Effector memory CD4-positive, alpha-beta T cell (primary cell): Measurements from ENCODE around the gene ZIC2.
"Not testable (repeated sequence)": the region's sequence is repeated elsewhere in the genome, so short reads cannot be mapped to it uniquely, and the experiment has no call there.

Source experiments
- DNase-seq, 3 donors: peaks; one replicate each; pipeline ENCODE4 v3.0.0-alpha.2; 2020
- H3K27ac ChIP-seq: 2 replicates; pipeline ENCODE4 v1.7.0; 2013; ENCODE audit warnings: mild to moderate bottlenecking, low read length, moderate library complexity; ENCODE audit not compliant: insufficient read depth, poor library complexity, severe bottlenecking
- H3K27me3 ChIP-seq: replicated peaks from 2 replicates; pipeline ENCODE4 v1.7.0; 2013; ENCODE audit warnings: mild to moderate bottlenecking, low read length; ENCODE audit not compliant: insufficient read depth, control insufficient read depth, poor library complexity, severe bottlenecking
- H3K36me3 ChIP-seq: 2 replicates; pipeline ENCODE4 v1.7.0; 2013; ENCODE audit warnings: mild to moderate bottlenecking, low read length, moderate library complexity; ENCODE audit not compliant: control insufficient read depth, insufficient read depth
- H3K4me1 ChIP-seq: 2 replicates; pipeline ENCODE4 v1.7.0; 2013; ENCODE audit warnings: low read length, mild to moderate bottlenecking; ENCODE audit not compliant: control insufficient read depth, insufficient read depth, poor library complexity, severe bottlenecking
- H3K4me3 ChIP-seq: 2 replicates; pipeline ENCODE4 v1.7.0; 2013; ENCODE audit warnings: low read length, low read depth, mild to moderate bottlenecking; ENCODE audit not compliant: insufficient read depth, poor library complexity, severe bottlenecking
- H3K9me3 ChIP-seq: 2 replicates; pipeline ENCODE4 v1.7.0; 2013; ENCODE audit warnings: mild to moderate bottlenecking, low read length, moderate library complexity; ENCODE audit not compliant: control insufficient read depth

Gene ZIC2

GRCh38 chr13:100022798-100023197, 41.2 kb downstream of the ZIC2 start:
- no peaks in the 10 kb centered on the region for H3K4me1 ChIP-seq
- H3K27ac ChIP-seq = no peak overlapping the region
- no peak for DNase-seq
- no peaks in the 10 kb centered on the region for H3K27me3 ChIP-seq
- no peak overlapping the region for H3K4me3 ChIP-seq
- no peaks in the 10 kb centered on the region for H3K9me3 ChIP-seq
- H3K36me3 ChIP-seq = no peaks in the 10 kb centered on the region

DNA sequence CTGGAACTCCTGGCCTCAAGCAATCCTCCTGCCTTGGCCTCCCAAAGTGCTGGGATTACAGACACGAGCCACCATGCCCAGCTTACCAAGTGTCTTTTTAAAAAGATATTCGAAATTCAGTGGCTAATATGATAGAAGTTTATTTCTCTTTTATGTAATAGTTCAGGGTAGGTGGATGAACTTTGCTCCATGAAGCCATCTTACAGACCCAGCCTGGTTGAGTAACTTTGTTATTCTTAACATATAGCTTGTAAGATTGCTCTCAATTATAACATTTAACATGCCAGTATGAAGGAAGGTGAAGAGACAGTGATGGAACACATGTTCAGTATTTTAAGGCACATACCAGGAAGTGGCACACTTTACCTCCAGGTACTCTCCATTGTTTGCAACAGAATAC, 42.4 kb downstream of the ZIC2 start:
- DNase-seq = no peak
- H3K4me1 ChIP-seq = no peaks in the 10 kb centered on the region
- H3K27ac ChIP-seq = no peak overlapping the region
- no peaks in the 10 kb centered on the region for H3K9me3 ChIP-seq
- H3K36me3 ChIP-seq = no peaks in the 10 kb centered on the region
- H3K4me3 ChIP-seq = no peak overlapping the region
- no peaks in the 10 kb centered on the region for H3K27me3 ChIP-seq

DNA sequence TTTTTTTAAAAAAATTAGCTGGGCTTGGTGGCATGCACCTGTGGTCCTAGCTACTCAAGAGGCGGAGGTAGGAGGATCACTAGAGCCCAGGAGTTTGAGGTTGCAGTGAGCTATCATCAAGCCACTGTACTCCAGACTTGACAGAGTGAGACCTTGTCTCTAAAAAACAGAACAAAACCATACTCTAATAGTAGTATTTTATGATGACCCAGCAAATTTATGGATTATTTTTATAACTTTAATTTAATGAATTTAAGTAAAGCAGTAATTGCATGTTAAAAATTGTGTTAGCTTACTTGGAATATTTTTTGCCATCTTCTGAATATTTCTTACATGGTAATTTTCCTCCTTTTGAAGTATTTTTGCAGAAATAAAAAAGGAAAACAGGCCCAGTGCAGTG, 48.3 kb downstream of the ZIC2 start:
- Histone ChIP-seq H3K27ac (no peak overlapping the region), H3K4me3 (no peak overlapping the region), H3K4me1 (no peaks in the 10 kb centered on the region), H3K36me3 (no peaks in the 10 kb centered on the region), H3K27me3 (no peaks in the 10 kb centered on the region), H3K9me3 (no peaks in the 10 kb centered on the region)
- no peak for DNase-seq

DNA sequence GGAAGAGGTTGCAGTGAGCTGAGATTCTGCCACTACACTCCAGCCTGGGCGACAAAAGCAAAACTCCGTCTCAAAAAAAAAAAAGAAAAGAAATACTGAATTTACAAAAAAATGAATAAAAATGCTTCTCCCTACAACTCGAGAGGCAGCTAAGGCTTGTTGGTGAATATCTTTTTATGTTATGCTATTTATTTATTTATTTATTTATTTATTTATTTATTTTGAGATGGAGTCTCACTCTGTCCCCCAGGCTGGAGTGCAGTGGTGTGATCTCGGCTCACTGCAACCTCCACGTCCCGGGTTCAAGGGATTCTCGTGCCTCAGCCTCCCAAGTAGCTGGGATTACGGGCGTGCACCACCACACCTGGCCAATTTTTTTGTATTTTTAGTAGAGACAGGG, 51.1 kb downstream of the ZIC2 start:
- not testable (repeated sequence) for H3K27ac ChIP-seq, DNase-seq, H3K9me3 ChIP-seq, H3K4me3 ChIP-seq, H3K27me3 ChIP-seq, H3K36me3 ChIP-seq, H3K4me1 ChIP-seq

DNA sequence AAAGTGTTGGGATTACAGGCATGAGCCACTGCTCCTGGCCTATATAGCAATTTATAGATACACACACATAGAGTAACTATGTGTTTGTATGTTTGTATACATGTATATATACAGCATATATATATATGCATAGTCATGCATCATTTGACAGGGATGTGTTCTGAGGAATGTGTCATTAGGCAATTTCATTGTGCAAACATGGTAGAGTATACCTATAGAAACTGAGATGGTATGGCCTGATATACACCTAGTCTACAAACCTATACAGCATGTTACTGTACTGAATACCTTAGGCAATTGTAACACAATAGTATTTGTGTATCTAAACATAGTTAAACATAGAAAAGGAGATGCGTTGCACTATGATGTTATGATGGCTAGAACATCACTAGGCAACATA, 54.4 kb downstream of the ZIC2 start:
- H3K36me3 ChIP-seq = no peaks in the 10 kb centered on the region
- H3K4me1 ChIP-seq = no peaks in the 10 kb centered on the region
- no peak for DNase-seq
- H3K9me3 ChIP-seq = no peaks in the 10 kb centered on the region
- H3K27ac ChIP-seq = no peak overlapping the region
- H3K27me3 ChIP-seq = no peaks in the 10 kb centered on the region
- H3K4me3 ChIP-seq = no peak overlapping the region
